HFFc6 (cell line): Measurements from ENCODE around the gene CDH15. TPM values are rescaled to one million over a fixed set of nuclear protein-coding genes. Genes with fewer than 3 reads are reported as not detected.

Source experiments
- DNase-seq: peaks from one replicate; pipeline ENCODE4 v3.0.0-alpha.2; 2018
- H3K27ac Mint-ChIP-seq: 2 replicates; pipeline ENCODE4 v1.8.0; 2020; ENCODE audit warnings: mild to moderate bottlenecking, mixed read lengths
- H3K27me3 Mint-ChIP-seq: 2 replicates; pipeline ENCODE4 v1.8.0; 2021; ENCODE audit warnings: mild to moderate bottlenecking, moderate library complexity, mixed read lengths; ENCODE audit not compliant: insufficient read depth
- H3K36me3 Mint-ChIP-seq: 2 replicates; pipeline ENCODE4 v1.8.0; 2021; ENCODE audit warnings: low read depth, mixed read lengths
- H3K4me1 Mint-ChIP-seq: 2 replicates; pipeline ENCODE4 v1.8.0; 2020; ENCODE audit warnings: low read depth, mixed read lengths
- H3K4me3 Mint-ChIP-seq: 2 replicates; pipeline ENCODE4 v1.8.0; 2020; ENCODE audit warnings: mild to moderate bottlenecking, moderate library complexity, mixed read lengths
- H3K9me3 Mint-ChIP-seq: 2 replicates; pipeline ENCODE4 v1.8.0; 2020; ENCODE audit warnings: mild to moderate bottlenecking, mixed read lengths
- total RNA-seq, 6 experiments: library from RNA; stranded (reverse); fragmentation: NEBNext Ultra II Directional; extraction: Animal tissue kit (Norgen Biotek cat#: 25700); gene quantifications; 2 replicates in 1 of 6; 3 replicates in 5 of 6; pipeline ENCODE4 v1.2.3, GENCODE V29; 2021
- TF ChIP-seq, protein P1 (sequence below): fragments of 200-600 bp; sonication (generic); IDR thresholded peaks from 2 replicates; pipeline ENCODE4 v1.5.0; 2021; ENCODE audit warnings: antibody characterized with exemption, mild to moderate bottlenecking

Gene CDH15
- total RNA-seq, 6 experiments from 2014 or later, result 0.05 to 0.07 TPM; not detected in 4

- H3K27ac Mint-ChIP-seq, result no peak overlapping the region
- no peak overlapping the region for H3K4me3 Mint-ChIP-seq
- no peak for DNase-seq
- TF ChIP-seq, protein P1, sequence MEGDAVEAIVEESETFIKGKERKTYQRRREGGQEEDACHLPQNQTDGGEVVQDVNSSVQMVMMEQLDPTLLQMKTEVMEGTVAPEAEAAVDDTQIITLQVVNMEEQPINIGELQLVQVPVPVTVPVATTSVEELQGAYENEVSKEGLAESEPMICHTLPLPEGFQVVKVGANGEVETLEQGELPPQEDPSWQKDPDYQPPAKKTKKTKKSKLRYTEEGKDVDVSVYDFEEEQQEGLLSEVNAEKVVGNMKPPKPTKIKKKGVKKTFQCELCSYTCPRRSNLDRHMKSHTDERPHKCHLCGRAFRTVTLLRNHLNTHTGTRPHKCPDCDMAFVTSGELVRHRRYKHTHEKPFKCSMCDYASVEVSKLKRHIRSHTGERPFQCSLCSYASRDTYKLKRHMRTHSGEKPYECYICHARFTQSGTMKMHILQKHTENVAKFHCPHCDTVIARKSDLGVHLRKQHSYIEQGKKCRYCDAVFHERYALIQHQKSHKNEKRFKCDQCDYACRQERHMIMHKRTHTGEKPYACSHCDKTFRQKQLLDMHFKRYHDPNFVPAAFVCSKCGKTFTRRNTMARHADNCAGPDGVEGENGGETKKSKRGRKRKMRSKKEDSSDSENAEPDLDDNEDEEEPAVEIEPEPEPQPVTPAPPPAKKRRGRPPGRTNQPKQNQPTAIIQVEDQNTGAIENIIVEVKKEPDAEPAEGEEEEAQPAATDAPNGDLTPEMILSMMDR, result no peak
- peaks cover 10% of the 10 kb centered on the region for H3K27me3 Mint-ChIP-seq
- H3K36me3 Mint-ChIP-seq, result peaks cover 4% of the 10 kb centered on the region
- no peaks in the 10 kb centered on the region for H3K4me1 Mint-ChIP-seq
- peaks cover 7% of the 10 kb centered on the region for H3K9me3 Mint-ChIP-seq
Observed at GRCh38 chr16:89197633-89198416, 26.3 kb downstream of the CDH15 start.

- no peak overlapping the region for H3K27ac Mint-ChIP-seq
- DNase-seq, result no peak
- TF ChIP-seq, protein P1, result no peak
- no peaks in the 10 kb centered on the region for H3K4me1 Mint-ChIP-seq
- H3K36me3 Mint-ChIP-seq, result peaks cover 8% of the 10 kb centered on the region
- H3K27me3 Mint-ChIP-seq, result peaks cover 14% of the 10 kb centered on the region
- H3K4me3 Mint-ChIP-seq, result no peak overlapping the region
- peaks cover 11% of the 10 kb centered on the region for H3K9me3 Mint-ChIP-seq
Observed at GRCh38 chr16:89198417-89199240, 27.1 kb downstream of the CDH15 start.

GRCh38 chr16:89199241-89200123, 27.9 kb downstream of the CDH15 start:
- H3K4me3 Mint-ChIP-seq, result no peak overlapping the region
- no peak for DNase-seq
- H3K27ac Mint-ChIP-seq, result no peak overlapping the region
- peaks cover 18% of the 10 kb centered on the region for H3K27me3 Mint-ChIP-seq
- peaks cover 11% of the 10 kb centered on the region for H3K9me3 Mint-ChIP-seq
- H3K36me3 Mint-ChIP-seq, result peaks cover 8% of the 10 kb centered on the region
- no peaks in the 10 kb centered on the region for H3K4me1 Mint-ChIP-seq
- TF ChIP-seq, protein P1, result no peak

- H3K27ac Mint-ChIP-seq, result no peak within 1 kb of the TSS
- H3K4me3 Mint-ChIP-seq, result no peak within 1 kb of the TSS
- H3K9me3 Mint-ChIP-seq, result peaks cover 11% of the 10 kb centered on the region
- H3K36me3 Mint-ChIP-seq, result peaks cover 8% of the 10 kb centered on the region
- TF ChIP-seq, protein P1, result no peak
- peaks cover 21% of the 10 kb centered on the region for H3K27me3 Mint-ChIP-seq
- DNase-seq, result no peak
- H3K4me1 Mint-ChIP-seq, result no peaks in the 10 kb centered on the region
Observed at GRCh38 chr16:89200124-89200849, 28.7 kb downstream of the CDH15 start, which contains the start of gene SLC22A31. TSS of gene SLC22A31 (minus strand) at chr16:89200537. CDS start at chr16:89200501, 36 bp downstream.
